HG03159 (cell line): ENCODE data around the gene GLIS1.
"Not testable (repeated sequence)": the region's sequence is repeated elsewhere in the genome, so short reads cannot be mapped to it uniquely, and the experiment has no call there.

Experiments used
- ATAC-seq: cut with Tn5 transposase; IDR thresholded peaks from one replicate; pipeline ENCODE4 v1.9.1; 2021; ENCODE audit warnings: mild to moderate bottlenecking, moderate library complexity; ENCODE audit not compliant: unreplicated experiment

GLIS1 gene

GRCh38 chr1:53655931-53656746 is 82.8 kb downstream of the GLIS1 start:
- ATAC-seq, result no peak

GRCh38 chr1:53654216-53655210 is 84.5 kb downstream of the GLIS1 start:
- ATAC-seq, result no peak

DNA sequence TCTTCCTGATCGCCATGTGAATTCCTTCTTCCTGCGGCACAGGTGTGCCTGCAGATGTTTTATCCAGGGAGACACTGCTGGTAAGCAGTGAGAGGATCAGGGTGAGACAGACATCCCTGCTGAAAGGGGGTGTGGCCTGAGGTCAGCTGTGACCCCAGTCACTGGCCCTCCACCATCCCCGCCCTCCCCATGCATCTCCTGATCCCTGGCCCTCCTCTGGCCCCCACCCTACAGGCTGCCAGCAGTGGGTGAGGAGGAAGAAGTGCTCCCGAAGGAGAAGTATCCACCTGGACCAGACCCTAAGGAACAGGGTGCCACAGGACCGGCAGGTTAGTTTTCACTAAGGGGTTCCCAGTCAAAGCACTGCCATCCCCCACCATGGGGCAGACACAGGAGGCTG is 85.3 kb downstream of the GLIS1 start:
- no peak for ATAC-seq

- ATAC-seq, result no peak
Observed at GRCh38 chr1:53653200-53653575, 85.8 kb downstream of the GLIS1 start.

GRCh38 chr1:53652441-53653199 is 86.3 kb downstream of the GLIS1 start:
- no peak for ATAC-seq

GRCh38 chr1:53651356-53651755 is 87.6 kb downstream of the GLIS1 start:
- no peak for ATAC-seq

- ATAC-seq, result no peak
Observed at GRCh38 chr1:53648516-53648915, 90.4 kb downstream of the GLIS1 start.

GRCh38 chr1:53647915-53648314 is 91.0 kb downstream of the GLIS1 start:
- ATAC-seq, result not testable (repeated sequence)

- ATAC-seq, result no peak
Observed at GRCh38 chr1:53646732-53647131, 92.2 kb downstream of the GLIS1 start.

- no peak for ATAC-seq
Observed at GRCh38 chr1:53645690-53646078, 93.3 kb downstream of the GLIS1 start.

- ATAC-seq, result no peak
Observed at GRCh38 chr1:53644909-53645689, 93.9 kb downstream of the GLIS1 start.

DNA sequence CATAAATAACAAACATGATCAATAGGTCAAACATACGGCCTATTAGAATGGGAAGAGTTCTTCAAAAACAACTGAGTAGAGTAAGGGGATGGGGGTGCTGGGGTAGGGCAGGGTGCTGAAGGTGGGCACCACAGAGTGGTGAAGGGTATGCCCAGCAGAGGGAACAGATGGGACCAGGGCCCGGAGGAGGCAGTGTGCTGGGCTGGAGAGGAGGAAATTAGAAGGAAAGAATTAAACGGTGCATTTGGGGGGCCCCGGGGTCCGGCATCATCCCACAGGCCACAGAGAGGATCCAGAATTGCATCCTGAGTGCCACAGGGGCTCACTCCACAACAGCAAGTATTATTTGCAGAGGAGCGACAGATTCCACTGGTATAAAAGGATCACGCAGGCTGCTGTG is 94.5 kb downstream of the GLIS1 start:
- ATAC-seq, result no peak

DNA sequence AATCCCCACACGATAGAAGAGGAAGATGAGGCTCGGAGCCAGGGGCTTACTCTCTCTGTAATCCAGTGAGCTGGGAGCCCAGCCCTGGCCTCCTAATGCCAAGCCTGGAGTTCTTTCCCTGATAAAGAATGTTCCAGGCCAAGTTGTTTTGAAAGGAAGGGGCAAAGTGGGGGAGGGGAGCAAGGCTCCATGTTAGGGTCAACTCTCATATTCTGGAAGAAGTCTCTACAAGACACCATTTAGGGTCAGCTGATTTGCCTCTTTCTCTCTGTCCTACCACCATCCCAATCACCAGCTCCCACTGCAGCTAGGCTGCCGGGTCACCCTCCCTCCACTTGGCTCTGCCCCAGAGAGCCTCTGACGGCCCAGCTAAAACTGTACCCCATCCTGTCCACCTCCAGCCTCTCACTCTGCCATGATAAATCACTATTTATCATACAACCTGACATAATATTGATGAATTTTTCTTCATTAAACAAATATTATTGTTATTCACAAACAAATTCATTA is 95.0 kb downstream of the GLIS1 start:
- no peak for ATAC-seq

- no peak for ATAC-seq
Observed at GRCh38 chr1:53643041-53643880, 95.7 kb downstream of the GLIS1 start.

DNA sequence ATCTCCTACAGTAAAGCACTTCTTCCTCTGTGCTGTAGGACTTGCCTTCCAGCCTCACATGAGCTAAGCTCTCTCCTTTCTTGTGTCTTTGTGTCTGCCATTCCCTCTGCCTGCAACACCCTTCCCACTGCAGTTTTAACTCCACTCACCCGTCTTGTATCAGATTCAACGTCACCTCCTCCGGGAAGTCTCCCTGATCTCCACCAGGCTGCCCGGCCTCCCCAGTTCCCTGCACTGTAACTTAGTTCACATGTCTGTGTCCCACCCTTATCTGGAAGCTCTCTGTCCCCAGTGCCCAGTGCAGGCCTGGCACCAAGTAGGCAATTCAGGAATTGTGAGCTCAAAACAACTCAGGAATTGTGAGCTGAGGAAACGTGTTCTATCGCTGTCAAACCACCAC is 96.4 kb downstream of the GLIS1 start:
- ATAC-seq, result no peak

DNA sequence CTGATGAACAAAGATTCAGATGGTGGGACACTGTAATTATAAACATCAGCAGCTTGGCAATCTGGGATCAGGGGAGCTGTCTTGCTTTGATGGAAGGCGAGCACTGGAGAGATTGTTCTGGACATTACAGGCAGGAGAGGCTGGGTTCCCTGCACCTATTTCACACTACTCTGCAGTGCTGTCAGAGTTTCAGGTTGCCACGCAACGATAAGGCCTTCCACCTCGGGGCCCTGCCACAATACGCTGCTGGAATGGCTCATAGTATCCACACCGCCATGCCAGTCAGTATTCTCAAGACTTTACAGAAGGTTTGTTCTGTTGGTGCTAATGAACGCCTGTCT is 96.8 kb downstream of the GLIS1 start:
- no peak for ATAC-seq

- ATAC-seq, result no peak
Observed at GRCh38 chr1:53641481-53642214, 97.3 kb downstream of the GLIS1 start.

GRCh38 chr1:53640701-53641075 is 98.3 kb downstream of the GLIS1 start:
- no peak for ATAC-seq
